Hematopoietic multipotent progenitor cell treated with erythropoietin and hydrocortisone succinate and interleukin-3 and kit ligand, for 8 days (in vitro differentiated cells): ENCODE data around the gene SOSTDC1.
A peak's percentile ranks its signal among the peaks of the same experiment; 100 is the strongest.

Source experiments
- DNase-seq: peaks from one replicate; pipeline ENCODE4 v3.0.0-alpha.2; 2015

SOSTDC1 gene

DNA sequence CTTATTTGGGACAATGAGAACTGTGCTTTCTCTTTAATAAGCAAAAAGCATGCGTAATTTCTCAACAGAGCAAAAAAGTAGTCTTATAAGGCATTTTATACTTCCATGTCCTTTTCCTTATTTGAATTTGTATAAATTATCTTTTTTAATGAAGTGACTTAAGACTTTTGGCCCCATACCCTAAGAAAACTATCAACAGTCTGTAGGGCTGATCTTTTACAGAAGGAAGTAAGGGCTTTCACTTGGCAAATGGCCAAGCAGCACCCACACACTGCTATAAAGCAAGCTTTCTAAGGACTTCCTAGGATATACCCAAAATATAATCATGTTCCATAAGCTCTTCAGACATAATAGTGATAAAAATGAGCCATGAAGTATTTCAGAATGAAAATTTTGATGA, 47.6 kb downstream of the SOSTDC1 start:
- DNase-seq: peak; percentile 44

DNA sequence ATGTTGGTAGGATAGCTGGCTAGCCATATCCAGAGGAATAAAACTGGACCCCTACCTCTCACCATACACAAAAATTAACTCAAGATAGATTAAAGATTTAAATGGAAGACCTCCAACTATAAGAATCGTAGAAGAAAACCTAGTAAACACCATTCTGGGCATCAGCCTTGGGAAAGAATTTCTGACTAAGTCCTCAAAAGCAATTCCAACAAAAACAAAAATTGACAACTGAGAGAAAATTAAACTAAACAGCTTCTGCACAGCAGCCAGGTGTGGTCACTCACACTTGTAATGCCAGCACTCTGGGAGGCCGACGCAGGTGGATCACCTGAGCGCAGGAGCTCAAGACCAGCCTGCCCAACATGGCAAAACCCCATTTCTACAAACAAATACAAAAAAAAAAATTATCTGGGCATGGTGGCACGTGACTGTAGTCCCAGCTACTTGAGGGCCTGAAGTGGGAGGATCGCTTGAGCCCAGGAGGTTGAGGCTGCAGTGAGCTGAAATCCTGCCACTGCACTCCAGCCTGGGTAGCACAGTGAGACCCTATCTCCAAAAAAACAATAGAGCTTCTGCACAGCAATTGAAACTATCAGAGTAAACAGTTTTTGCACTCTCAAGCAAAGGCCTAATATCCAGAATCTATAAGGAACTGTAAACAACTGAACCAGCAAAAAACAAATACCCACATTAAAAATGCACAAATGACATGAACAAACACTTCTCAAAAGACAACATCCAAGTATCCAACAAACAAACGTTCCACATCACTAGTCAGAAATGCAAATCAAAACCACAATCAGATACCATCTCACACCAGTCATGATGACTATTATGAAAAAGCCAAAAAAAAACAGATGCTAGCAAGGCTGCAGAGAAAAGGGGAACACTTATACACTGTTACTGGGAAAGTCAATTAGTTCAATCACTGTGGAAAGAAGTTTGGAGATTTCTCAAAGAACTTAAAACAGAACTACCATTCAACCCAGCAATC, 49.0 kb downstream of the SOSTDC1 start:
- peak; percentile 29 for DNase-seq

DNA sequence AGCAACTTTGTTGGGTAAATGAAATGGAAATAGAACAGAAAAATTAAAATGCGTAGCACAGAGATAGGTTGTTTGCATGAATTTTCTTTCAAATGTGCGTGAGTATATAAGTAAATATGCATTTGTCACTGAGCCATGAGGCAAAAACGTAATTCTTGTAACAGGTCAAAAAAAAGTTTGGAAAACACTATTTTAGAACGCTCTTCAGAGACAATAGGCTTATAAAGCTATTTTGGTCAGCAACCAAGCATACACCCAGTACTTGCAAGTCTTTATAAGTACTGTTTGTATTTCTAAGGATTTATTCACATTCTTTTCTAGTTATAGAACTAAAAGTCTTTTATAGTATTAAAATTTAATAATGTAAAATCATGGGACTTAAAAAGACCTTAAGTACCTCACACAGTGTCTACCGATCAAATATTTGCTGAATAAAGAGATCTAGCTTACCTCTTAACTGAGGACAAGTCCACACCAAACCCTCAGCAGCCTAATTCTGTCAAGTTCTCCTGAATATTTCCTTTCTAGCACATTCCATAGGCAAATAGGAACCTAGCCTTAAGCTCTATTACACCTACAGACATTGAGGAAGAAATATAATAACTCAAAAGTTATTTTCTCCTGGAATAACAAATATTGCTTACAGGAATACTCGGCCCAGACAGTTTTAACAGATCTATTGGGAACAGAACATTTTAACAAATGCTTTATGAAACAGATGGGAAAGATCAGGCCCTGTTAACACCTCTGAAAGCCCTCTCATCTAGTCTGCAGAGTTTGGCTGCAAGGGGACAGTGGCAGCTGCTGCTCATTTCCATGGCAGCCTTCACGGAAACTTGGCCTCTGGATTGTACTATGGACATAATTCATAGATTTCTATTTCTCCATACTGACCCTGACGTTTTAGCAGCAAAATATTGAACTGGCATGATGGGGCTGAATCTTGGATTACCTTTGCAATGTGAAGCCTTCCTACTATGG, 53.0 kb downstream of the SOSTDC1 start:
- DNase-seq: no peak
